ENCODE measurements around the gene SLC19A1.

Gene SLC19A1

GRCh38 chr21:45588086-45588825 lies 46.0 kb upstream of the SLC19A1 start:
- DNase-seq (ENCODE audit: low read depth), result no peak
- no peak for TF ChIP-seq CTCF (conservative IDR thresholded peaks at IDR 0.05; ENCODE audit: control insufficient read depth, insufficient read depth, low read depth, low read length)
- no peak overlapping the region for H3K4me3 ChIP-seq (ENCODE audit: control insufficient read depth, low read depth, low read length)

DNA sequence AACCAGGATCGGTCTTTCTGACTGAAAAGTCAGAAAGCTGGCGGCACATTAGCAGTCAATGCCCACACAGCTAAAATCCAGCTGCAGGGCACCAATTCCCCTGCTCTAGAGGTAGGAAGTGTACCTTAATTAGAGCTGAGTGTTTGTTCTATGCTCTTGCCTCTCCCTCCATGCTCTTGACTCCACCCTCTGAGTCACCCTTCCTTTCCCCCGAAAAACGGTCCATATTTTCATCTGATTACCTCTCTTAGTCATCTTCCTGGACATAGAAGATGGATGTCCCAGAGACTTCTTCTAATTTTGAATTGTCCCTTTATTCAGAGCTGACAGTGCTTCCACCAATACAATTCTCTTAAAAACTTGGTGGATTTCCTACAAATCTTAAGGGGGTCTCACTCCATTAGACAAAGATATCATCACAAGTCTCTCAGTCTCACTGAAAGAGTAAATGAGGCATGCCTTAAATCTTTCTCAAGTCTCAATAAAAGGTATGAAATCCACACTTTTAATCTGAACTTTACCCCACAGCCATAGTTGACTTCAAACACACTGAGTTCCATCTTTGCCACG lies 44.1 kb upstream of the SLC19A1 start:
- TF ChIP-seq CTCF (conservative IDR thresholded peaks at IDR 0.05; ENCODE audit: control insufficient read depth, insufficient read depth, low read depth, low read length), result no peak

DNA sequence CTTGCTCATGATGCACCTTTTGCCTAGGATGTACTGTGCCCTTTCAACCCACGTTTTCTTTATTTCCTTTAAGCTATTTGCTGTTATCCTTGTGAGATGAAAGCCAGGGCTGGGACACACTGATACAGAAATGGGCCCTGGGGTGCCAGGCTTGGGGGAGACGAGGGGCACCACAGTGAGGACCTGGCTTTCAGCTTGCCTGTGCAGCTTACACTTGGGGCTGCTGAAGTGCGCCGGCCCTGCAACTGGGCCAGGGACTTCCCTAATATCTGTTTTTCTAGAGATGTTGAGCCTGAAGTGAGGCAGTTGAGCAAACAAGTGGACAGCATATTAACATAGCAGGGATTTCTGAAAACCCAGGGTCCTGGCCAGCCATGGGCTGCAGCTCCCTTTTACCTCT lies 42.5 kb upstream of the SLC19A1 start:
- DNase-seq (ENCODE audit: low read depth), result no peak
- TF ChIP-seq CTCF (conservative IDR thresholded peaks at IDR 0.05; ENCODE audit: control insufficient read depth, insufficient read depth, low read depth, low read length), result no peak

More for the DNA sequence above, 44.1 kb upstream of the SLC19A1 start:
- DNase-seq (ENCODE audit: low read depth), result no peak
- H3K4me3 ChIP-seq (ENCODE audit: control insufficient read depth, low read depth, low read length), result no peak overlapping the region

DNA sequence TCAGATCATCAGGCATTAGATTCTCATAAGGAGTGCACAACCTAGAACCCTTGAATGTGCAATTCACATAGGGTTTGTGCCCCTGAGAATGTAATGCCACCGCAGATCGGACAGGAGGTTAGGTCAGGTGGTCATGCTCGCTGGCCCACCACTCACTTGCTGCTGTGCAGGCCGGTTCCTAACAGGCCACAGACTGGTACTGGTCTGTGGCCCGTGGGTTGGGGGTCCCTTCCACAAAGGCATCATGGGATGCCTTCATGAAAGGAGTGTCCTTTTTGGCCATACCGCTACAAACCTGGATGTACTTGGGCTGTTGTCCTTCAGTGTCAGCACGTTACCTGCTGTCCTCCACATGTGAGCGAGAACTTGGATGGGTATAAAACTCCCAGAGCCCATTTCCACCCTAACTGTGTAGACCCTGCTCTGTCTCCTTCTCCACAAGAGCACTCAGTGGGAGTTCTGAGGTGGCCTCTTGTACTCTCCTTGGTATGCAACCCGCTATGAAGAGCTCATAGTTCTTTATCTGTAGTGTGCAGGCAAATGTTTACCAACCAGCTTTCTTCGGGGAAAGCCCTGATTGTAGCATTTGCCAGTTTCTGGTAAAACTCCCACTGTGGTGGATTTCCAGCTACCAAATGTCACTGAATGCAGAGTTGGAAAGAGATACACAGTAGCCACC lies 41.7 kb upstream of the SLC19A1 start:
- no peak for DNase-seq (ENCODE audit: low read depth)
- TF ChIP-seq CTCF (conservative IDR thresholded peaks at IDR 0.05; ENCODE audit: control insufficient read depth, insufficient read depth, low read depth, low read length), result no peak
- no peak overlapping the region for H3K4me3 ChIP-seq (ENCODE audit: control insufficient read depth, low read depth, low read length)

More for the DNA sequence above, 42.5 kb upstream of the SLC19A1 start:
- H3K4me3 ChIP-seq (ENCODE audit: control insufficient read depth, low read depth, low read length), result no peak overlapping the region

DNA sequence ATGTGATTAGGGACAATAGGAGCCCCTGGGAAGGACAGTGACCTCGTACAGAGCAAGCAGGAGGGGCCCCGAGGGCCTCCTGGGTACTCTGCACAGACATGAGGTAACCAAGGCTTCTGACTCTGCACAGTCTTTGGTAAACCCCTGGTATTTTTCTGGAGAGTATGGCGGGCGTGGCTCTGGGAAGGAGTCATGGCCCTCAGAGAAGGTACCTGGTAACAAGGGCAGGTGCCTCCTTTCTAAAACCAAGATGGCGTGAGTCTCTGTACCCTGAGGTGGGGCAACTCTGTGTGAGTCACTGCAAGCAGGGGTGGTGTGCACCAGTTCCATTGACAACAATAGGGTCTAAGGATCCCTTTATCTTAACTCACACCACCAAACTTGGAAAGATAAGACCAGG lies 39.9 kb upstream of the SLC19A1 start:
- no peak for DNase-seq (ENCODE audit: low read depth)
- no peak for TF ChIP-seq CTCF (conservative IDR thresholded peaks at IDR 0.05; ENCODE audit: control insufficient read depth, insufficient read depth, low read depth, low read length)
- H3K4me3 ChIP-seq (ENCODE audit: control insufficient read depth, low read depth, low read length), result no peak overlapping the region

GRCh38 chr21:45581322-45581712 lies 39.1 kb upstream of the SLC19A1 start:
- no peak for DNase-seq (ENCODE audit: low read depth)
- H3K4me3 ChIP-seq (ENCODE audit: control insufficient read depth, low read depth, low read length), result no peak overlapping the region
- no peak for TF ChIP-seq CTCF (conservative IDR thresholded peaks at IDR 0.05; ENCODE audit: control insufficient read depth, insufficient read depth, low read depth, low read length)

Measured in fibroblast of mammary gland (primary cell).